D341Med (cell line): ENCODE measurements around the gene ERP44.
"Not testable (repeated sequence)": the region's sequence is repeated elsewhere in the genome, so short reads cannot be mapped to it uniquely, and the experiment has no call there.

Experiments
- DNase-seq: peaks from one replicate; pipeline ENCODE4 v3.0.0; 2012; ENCODE audit warnings: low spot score

ERP44 gene

DNA sequence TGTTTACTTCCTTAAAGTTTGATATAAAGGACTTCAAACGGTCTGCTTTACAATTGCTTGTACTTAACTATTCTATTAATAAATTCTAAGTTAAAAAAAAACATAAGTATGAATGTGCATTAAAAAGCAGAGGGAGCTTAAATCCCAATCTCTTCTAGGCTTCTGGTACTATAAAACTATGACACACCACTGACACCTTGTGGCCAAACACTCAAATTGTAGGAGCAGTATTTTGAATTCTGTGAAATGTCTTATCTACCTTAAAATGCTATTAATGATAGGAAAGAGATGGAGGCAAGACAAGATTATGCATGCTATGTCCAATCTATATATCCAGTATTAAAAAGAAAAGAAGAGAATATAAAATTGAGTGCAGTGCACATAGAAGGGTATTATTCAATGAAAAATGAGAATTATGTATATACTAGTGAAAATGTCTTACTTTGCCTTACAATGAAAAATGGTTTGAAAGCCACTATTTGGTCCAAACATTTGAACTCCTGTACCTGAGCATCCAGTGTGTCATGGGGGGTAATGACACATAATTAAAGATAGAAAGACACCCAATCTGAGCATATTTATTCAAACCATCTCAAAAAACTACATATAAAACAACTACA, 87.6 kb downstream of the ERP44 start:
- DNase-seq: peak; percentile 46

- DNase-seq: no peak
These were observed 99.0 kb downstream of the ERP44 start for GRCh38 chr9:99999797-100000196.

- no peak for DNase-seq
These were observed 99.9 kb downstream of the ERP44 start for GRCh38 chr9:99998866-99999265.

DNA sequence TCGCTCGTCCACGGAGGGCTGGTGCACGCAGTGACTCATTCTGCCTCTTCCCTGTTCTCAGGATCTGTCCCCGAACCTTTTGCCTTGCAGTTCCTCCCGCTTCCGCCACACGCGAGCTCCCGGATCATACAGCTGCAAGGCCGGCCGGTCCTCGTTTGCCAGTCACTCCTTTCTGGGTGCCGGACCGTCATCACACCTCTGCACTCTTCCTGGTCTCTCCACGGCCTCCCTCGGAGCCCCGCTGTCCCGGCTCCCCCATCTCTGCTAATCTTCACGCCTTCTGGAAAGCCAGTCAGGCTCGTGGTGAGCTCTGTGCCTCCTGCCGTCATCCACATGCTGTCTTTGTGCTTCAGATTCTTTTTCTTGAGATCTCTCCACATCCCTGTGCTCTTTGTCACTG, 100.5 kb downstream of the ERP44 start:
- DNase-seq: peak; percentile 20

GRCh38 chr9:99990508-99990907, 108.3 kb downstream of the ERP44 start:
- not testable (repeated sequence) for DNase-seq

DNA sequence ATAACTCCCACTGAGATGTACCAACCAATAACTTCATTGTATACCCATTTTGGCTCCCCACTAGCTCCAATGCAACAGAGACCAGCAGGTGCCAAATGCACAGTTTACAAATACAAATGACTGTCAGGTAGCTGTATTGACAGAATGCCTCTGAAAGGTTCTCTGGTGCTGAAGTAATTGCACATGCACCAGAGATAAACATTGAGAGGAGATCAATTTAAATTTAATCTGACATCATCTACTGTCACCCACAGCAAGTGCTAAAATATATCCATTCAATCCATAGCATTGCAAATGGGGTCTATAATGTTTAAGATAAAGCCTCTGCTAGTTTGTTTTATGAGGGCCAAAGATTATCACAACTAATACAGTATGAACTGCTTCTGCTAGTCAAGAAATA, 112.2 kb downstream of the ERP44 start:
- no peak for DNase-seq

DNA sequence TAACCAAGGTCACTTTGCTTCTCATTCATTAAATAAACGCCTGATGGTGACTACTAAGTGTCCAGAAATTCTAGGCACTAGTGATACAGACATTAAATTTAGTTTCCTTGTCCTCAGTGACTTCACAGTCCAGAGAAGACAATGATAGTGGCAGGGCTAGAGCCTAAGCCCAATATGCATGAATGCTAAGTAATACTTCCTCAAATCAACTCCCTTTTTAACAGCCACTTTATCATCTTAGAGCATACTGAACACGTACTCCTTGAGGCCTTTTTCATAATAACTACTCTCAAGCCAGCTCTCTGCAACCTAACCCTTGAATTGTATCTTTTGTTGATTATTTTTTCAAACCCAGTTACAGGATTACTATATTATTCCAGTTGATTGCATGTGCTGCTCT, 118.2 kb downstream of the ERP44 start:
- no peak for DNase-seq

DNA sequence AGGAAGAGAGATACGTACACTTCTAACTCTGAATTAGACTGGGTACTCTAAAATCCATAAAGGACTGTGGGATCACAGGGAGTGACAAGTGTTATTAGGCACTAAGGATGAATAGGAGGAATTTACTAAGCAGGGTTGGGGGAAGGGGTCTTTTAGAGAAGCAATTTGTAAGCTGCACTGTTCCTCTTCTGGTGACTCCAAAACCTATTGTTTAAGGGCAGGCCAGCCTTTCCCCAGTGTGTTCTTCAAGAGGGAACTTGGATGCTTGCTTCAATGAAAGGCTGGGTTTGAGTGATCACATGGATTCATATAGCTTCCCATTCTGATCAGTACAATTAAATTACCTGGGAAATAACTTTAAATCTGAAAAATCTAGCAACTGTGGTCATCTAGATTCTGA, 120.6 kb downstream of the ERP44 start:
- DNase-seq: no peak

- DNase-seq: no peak
These were observed 121.6 kb downstream of the ERP44 start for GRCh38 chr9:99977033-99977792.

GRCh38 chr9:99973455-99973854, 125.3 kb downstream of the ERP44 start:
- no peak for DNase-seq

- DNase-seq: no peak
These were observed 127.4 kb downstream of the ERP44 start for GRCh38 chr9:99971410-99971809.

- DNase-seq: no peak
These were observed 128.3 kb downstream of the ERP44 start for GRCh38 chr9:99970481-99970880.

GRCh38 chr9:99967457-99967856, 131.3 kb downstream of the ERP44 start:
- no peak for DNase-seq

DNA sequence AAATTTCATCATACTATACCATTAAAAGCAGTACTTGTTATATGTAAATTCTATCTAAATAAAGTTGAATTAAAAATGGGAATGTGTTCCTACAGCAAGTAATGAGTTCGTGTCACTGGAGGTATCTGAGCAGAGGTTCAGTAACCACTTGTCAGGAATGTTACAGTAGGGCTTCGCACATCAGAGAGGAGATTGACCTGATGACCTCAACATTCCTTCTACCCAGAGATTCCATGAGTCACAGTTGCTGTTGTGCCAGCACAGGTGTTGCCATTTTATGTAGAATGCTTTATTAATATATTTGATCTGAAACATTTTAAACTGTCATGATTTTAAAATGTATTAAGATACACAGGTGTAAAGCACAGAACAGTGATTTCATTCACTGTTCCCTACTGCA, 132.1 kb downstream of the ERP44 start:
- no peak for DNase-seq

GRCh38 chr9:99966001-99966400, 132.8 kb downstream of the ERP44 start:
- no peak for DNase-seq

- DNase-seq: no peak
These were observed 134.5 kb downstream of the ERP44 start for GRCh38 chr9:99964336-99964735.

- DNase-seq: no peak
These were observed 136.0 kb downstream of the ERP44 start for GRCh38 chr9:99962680-99963261.

- no peak for DNase-seq
These were observed 143.2 kb downstream of the ERP44 start for GRCh38 chr9:99955606-99956005.

- no peak for DNase-seq
These were observed 144.0 kb downstream of the ERP44 start for GRCh38 chr9:99954819-99955218.

DNA sequence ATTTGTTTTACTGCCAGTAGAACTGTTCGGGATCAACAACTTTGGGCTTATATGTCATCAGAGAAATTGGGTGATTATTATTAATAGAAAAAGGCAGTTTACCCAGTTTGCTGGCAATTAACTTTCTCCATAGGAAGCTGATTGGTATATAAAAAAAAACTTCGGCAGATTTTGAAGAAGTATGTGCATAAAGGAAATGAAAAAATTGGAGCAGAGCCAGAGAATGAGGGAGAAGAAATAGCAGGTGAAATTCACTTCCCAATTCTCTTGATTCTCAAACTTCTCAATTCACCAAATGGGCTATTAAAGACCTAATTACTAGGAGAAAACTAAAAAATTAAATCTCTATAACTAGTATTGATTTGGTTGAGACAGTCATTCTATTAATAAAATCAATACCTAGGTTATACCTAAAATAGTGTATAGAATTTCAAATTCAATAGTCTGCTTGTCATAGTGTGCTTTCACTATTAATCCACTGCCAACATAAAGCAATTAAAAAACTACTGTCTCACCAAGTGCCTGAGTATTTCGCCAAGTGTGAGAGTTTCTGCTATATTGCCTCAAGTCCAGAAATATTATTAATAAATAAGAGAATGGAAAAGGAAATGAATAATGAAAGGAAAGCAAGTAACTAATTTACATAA, 144.8 kb downstream of the ERP44 start:
- DNase-seq: no peak

- DNase-seq: no peak
These were observed 149.9 kb downstream of the ERP44 start for GRCh38 chr9:99948896-99949295.

DNA sequence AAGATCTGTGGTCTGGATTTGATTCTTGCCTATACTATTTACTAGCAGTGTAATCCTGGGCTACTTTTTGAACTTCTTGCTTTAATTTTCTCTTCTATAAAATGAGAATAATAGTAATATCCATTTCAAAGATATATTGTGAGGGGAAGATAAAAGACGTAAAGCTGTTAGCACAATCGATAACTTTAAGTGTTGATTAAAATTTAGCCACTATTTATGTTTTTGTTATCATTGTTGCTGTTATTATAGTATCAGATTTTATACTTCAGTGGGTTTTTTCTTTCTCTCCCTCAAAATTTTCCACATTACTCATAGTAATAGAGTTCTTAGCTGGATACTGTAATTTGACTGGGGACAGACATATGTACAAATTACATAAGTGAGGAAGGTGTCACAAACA, 150.3 kb downstream of the ERP44 start:
- DNase-seq: no peak

- DNase-seq: peak; percentile 44
These were observed 151.4 kb downstream of the ERP44 start for GRCh38 chr9:99947395-99947794.
